Stimulated activated effector memory CD8-positive, alpha-beta T cell treated with anti-CD3 and anti-CD28 coated beads, Interleukin-12 subunit alpha, Interleukin-12 subunit beta, amount 100 ng/mL, for 72 hours (primary cell): ENCODE measurements around the gene RPS6KB2.
"Not testable (repeated sequence)": the region's sequence is repeated elsewhere in the genome, so short reads cannot be mapped to it uniquely, and the experiment has no call there.

Experiments
- ATAC-seq: fragments of 150-1000 bp; cut with Tn5 transposase; 2 replicates; pipeline ENCODE4 v1.10.0; 2021
- DNase-seq, 2 donors: peaks; one replicate each; pipeline ENCODE4 v3.0.0; 2021 to 2022; ENCODE audit warnings: low spot score in 2 of 2
- H3K27ac Mint-ChIP-seq: one replicate; pipeline ENCODE4 v1.8.0; 2022; ENCODE audit warnings: mild to moderate bottlenecking, mixed read lengths
- H3K36me3 Mint-ChIP-seq: one replicate; pipeline ENCODE4 v1.8.0; 2022; ENCODE audit warnings: mild to moderate bottlenecking, mixed read lengths
- H3K4me1 Mint-ChIP-seq: one replicate; pipeline ENCODE4 v1.8.0; 2022; ENCODE audit warnings: mixed read lengths
- H3K4me3 Mint-ChIP-seq: one replicate; pipeline ENCODE4 v1.8.0; 2022; ENCODE audit warnings: mild to moderate bottlenecking, mixed read lengths
- H3K9me3 Mint-ChIP-seq: one replicate; pipeline ENCODE4 v1.8.0; 2022; ENCODE audit warnings: mixed read lengths

Gene RPS6KB2

GRCh38 chr11:67468759-67469507, 40.6 kb downstream of the RPS6KB2 start, which contains the start of gene TMEM134:
TSS of gene TMEM134 (minus strand) at chr11:67469251. CDS start at chr11:67469192, 59 bp downstream.
- Mint-ChIP-seq H3K4me1 (peaks cover 41% of the 10 kb centered on the region), H3K27ac (peak within 1 kb of the TSS; percentile 91), H3K9me3 (no peaks in the 10 kb centered on the region), H3K4me3 (peak within 1 kb of the TSS; percentile 91), H3K36me3 (peaks cover 10% of the 10 kb centered on the region)
- peak; percentile 88 for ATAC-seq
- peak; percentile 92 to 93 for DNase-seq

GRCh38 chr11:67469508-67469811, 41.2 kb downstream of the RPS6KB2 start:
- Mint-ChIP-seq H3K4me3 (peak overlapping the region; percentile 91), H3K36me3 (peaks cover 10% of the 10 kb centered on the region), H3K9me3 (no peaks in the 10 kb centered on the region), H3K4me1 (peaks cover 41% of the 10 kb centered on the region), H3K27ac (peak overlapping the region; percentile 91)
- no peak for DNase-seq
- no peak for ATAC-seq

GRCh38 chr11:67470337-67471002, 42.2 kb downstream of the RPS6KB2 start:
- H3K4me3 Mint-ChIP-seq = peak overlapping the region; percentile 91
- ATAC-seq (no peak), DNase-seq (no peak)
- H3K36me3 Mint-ChIP-seq = peaks cover 7% of the 10 kb centered on the region
- peaks cover 32% of the 10 kb centered on the region for H3K4me1 Mint-ChIP-seq
- H3K9me3 Mint-ChIP-seq = no peaks in the 10 kb centered on the region
- H3K27ac Mint-ChIP-seq = no peak overlapping the region

GRCh38 chr11:67472882-67473281, 44.6 kb downstream of the RPS6KB2 start:
- H3K4me1 Mint-ChIP-seq = peaks cover 12% of the 10 kb centered on the region

GRCh38 chr11:67476692-67477091, 48.4 kb downstream of the RPS6KB2 start:
- not testable (repeated sequence) for DNase-seq, H3K27ac Mint-ChIP-seq, ATAC-seq, H3K36me3 Mint-ChIP-seq, H3K4me3 Mint-ChIP-seq, H3K9me3 Mint-ChIP-seq, H3K4me1 Mint-ChIP-seq

More at GRCh38 chr11:67472882-67473281, 44.6 kb downstream of the RPS6KB2 start:
- Mint-ChIP-seq H3K4me3 (no peak overlapping the region), H3K27ac (no peak overlapping the region), H3K9me3 (no peaks in the 10 kb centered on the region), H3K36me3 (peaks cover 5% of the 10 kb centered on the region)
- DNase-seq = no peak
- ATAC-seq = no peak

GRCh38 chr11:67477344-67478050, 49.2 kb downstream of the RPS6KB2 start:
- not testable (repeated sequence) for H3K9me3 Mint-ChIP-seq, H3K4me1 Mint-ChIP-seq, H3K27ac Mint-ChIP-seq

GRCh38 chr11:67482275-67482826, 54.1 kb downstream of the RPS6KB2 start:
- DNase-seq = no peak
- Mint-ChIP-seq H3K4me3 (peak overlapping the region; percentile 98), H3K4me1 (peaks cover 50% of the 10 kb centered on the region), H3K36me3 (peaks cover 45% of the 10 kb centered on the region), H3K9me3 (no peaks in the 10 kb centered on the region), H3K27ac (peak overlapping the region; percentile 97)
- ATAC-seq = no peak

More at GRCh38 chr11:67477344-67478050, 49.2 kb downstream of the RPS6KB2 start:
- not testable (repeated sequence) for H3K4me3 Mint-ChIP-seq, ATAC-seq, H3K36me3 Mint-ChIP-seq, DNase-seq

GRCh38 chr11:67482827-67483798, 54.8 kb downstream of the RPS6KB2 start, which contains the start of gene AIP:
TSS of gene AIP (plus strand) at chr11:67483026. CDS start at chr11:67483159, 133 bp downstream.
- Mint-ChIP-seq H3K9me3 (peaks cover 2% of the 10 kb centered on the region), H3K36me3 (peaks cover 53% of the 10 kb centered on the region), H3K4me1 (peaks cover 57% of the 10 kb centered on the region), H3K27ac (peak within 1 kb of the TSS; percentile 97), H3K4me3 (peak within 1 kb of the TSS; percentile 98)
- peak; percentile 96 to 99 for DNase-seq
- peak; percentile 80 for ATAC-seq

- H3K27ac Mint-ChIP-seq = peak overlapping the region; percentile 97
- ATAC-seq = peak; percentile 40
- peak in 1 of 2 donors; percentile 78 for DNase-seq
- peaks cover 62% of the 10 kb centered on the region for H3K36me3 Mint-ChIP-seq
- peak overlapping the region; percentile 98 for H3K4me3 Mint-ChIP-seq
- H3K4me1 Mint-ChIP-seq = peaks cover 67% of the 10 kb centered on the region
- H3K9me3 Mint-ChIP-seq = peaks cover 2% of the 10 kb centered on the region
Observed at GRCh38 chr11:67483831-67484665, 55.8 kb downstream of the RPS6KB2 start.

- Mint-ChIP-seq H3K4me3 (peak overlapping the region; percentile 98), H3K36me3 (peaks cover 70% of the 10 kb centered on the region), H3K4me1 (peaks cover 74% of the 10 kb centered on the region), H3K9me3 (peaks cover 2% of the 10 kb centered on the region), H3K27ac (peak overlapping the region; percentile 97)
- peak; percentile 25 for ATAC-seq
- DNase-seq = peak; percentile 44 to 85
Observed at GRCh38 chr11:67484847-67485311, 56.6 kb downstream of the RPS6KB2 start.
